HG02571 (cell line): ENCODE measurements around the gene EFR3B.
A peak's percentile ranks its signal among the peaks of the same experiment; 100 is the strongest.
"Not testable (repeated sequence)": the region's sequence is repeated elsewhere in the genome, so short reads cannot be mapped to it uniquely, and the experiment has no call there.

Experiments used
- ATAC-seq: cut with Tn5 transposase; IDR thresholded peaks from one replicate; pipeline ENCODE4 v1.9.1; 2021; ENCODE audit warnings: mild to moderate bottlenecking, moderate library complexity; ENCODE audit not compliant: unreplicated experiment

EFR3B gene

GRCh38 chr2:25146896-25147295 is 105.0 kb downstream of the EFR3B start:
- no peak for ATAC-seq

DNA sequence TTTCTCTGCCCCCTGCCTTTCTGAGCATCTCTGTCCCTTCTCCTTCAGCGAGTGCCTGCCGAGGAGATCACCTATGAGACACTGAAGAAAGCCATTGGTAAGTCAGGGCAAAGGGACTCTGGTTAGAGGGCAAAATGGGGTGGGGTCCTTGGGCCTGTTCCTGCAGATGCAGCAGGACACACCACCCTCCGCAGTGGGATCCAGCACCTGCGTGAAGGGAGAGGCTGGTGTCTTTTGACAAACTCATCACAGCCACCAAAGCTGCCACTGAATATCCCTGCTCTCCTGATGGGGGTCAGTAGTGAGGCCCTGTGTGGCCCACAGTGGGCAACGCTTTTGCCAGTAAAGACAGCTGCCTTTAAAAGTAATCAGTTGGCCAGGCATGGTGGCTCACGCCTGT is 107.8 kb downstream of the EFR3B start:
- no peak for ATAC-seq

- ATAC-seq, result not testable (repeated sequence)
Measured at GRCh38 chr2:25150993-25151392, 109.1 kb downstream of the EFR3B start.

- ATAC-seq, result no peak
Measured at GRCh38 chr2:25151718-25152117, 109.8 kb downstream of the EFR3B start.

- no peak for ATAC-seq
Measured at GRCh38 chr2:25155401-25155800, 113.5 kb downstream of the EFR3B start.

- ATAC-seq, result no peak
Measured at GRCh38 chr2:25158096-25158852, 116.4 kb downstream of the EFR3B start.

DNA sequence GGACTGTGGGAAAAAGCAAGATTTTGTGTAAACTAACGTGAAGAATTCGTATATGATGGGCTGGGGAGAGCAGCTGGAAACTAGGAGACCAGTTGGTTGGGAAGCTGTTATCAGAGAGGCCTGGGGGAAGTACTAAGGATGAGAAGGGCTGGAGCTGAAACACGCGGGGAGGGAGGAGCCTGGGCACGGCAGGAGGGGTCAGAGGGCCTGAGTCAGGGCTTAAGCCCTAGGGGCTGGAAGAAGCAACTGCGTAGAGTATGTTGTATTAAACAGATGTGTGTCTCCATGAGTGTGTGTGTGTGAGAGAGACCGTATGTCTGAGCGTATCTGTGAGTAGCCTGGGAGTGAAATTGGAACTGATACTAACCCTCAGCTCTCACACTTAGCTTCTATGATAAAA is 118.1 kb downstream of the EFR3B start:
- ATAC-seq, result no peak

DNA sequence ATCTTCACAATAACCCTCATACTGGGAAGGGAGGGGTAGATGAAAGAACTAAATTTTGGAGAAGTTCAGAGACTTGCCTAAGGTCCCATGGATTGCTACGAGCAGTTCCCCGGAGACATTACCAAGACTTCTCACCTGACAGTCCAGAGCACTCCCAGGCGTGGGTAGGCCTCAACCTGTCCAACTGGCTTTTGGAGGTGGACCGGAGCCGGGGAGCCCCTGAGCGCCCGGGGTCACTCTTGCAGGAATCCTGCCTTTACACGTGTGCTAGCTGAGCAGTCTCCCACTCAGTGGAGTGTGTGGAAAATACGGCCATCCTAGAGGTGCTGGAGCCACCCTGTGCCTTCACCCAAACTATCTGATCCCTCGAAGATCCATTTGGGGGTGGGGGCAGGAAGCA is 118.5 kb downstream of the EFR3B start:
- no peak for ATAC-seq

- ATAC-seq, result no peak
Measured at GRCh38 chr2:25161055-25161781, 119.3 kb downstream of the EFR3B start.

DNA sequence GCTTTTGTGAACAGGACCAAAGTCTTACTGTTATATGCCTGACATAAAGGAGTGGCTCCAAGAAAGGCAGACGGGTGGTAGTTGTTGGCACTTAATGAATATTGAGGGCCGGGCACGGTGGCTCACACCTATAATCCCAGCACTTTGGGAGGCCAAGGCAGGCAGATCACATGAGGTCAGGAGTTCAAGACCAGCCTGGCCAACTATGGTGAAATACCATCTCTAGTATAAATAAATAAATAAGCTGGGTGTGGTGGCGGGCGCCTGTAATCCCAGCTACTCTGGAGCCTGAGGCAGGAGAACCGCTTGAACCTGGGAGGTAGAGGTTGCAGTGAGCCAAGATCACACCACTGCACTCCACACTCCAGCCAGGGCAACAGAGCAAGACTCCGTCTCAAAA is 120.2 kb downstream of the EFR3B start:
- not testable (repeated sequence) for ATAC-seq

GRCh38 chr2:25164561-25164960 is 122.7 kb downstream of the EFR3B start:
- no peak for ATAC-seq

DNA sequence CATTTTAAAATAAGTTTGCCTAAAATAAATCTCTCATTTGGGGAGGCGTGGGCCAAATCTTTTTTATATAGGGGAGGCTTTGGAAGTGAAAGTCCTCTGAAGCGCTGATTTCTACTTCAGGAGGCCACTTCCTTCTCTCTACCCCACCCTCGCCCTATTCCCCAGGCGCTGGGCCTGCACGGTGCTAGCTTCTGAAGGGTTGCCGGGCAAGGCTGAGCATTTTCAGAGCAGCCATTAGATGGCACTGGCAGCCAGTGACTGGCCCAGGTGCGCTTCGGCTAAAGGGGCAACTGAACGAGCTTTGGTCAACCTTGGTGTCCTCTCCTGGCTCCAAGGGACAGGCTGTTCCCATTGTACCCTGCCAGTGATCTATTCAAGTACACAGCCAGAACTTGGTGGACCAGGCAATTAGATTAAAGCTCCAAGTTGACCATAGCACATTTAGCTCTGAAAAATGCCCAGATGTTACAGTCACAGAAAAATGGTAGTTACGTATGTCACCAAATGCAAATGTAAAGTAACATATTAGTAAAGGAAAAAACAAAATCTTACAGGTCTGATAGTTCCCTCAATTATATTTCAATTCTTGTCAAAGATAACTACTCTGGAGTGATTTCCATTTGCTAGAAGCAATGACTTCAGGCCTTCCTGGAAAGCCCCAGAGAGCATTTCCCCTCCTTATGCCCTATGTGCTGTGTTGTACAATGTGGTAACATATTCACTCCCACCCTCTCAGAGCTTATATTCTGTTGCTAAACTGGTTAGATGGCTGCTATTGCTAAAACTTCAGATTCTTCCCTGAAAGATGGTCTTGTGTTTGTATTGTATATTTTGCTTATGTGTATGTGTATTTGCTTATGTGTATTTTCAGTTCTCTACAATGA is 124.4 kb downstream of the EFR3B start:
- peak; percentile 78 for ATAC-seq

DNA sequence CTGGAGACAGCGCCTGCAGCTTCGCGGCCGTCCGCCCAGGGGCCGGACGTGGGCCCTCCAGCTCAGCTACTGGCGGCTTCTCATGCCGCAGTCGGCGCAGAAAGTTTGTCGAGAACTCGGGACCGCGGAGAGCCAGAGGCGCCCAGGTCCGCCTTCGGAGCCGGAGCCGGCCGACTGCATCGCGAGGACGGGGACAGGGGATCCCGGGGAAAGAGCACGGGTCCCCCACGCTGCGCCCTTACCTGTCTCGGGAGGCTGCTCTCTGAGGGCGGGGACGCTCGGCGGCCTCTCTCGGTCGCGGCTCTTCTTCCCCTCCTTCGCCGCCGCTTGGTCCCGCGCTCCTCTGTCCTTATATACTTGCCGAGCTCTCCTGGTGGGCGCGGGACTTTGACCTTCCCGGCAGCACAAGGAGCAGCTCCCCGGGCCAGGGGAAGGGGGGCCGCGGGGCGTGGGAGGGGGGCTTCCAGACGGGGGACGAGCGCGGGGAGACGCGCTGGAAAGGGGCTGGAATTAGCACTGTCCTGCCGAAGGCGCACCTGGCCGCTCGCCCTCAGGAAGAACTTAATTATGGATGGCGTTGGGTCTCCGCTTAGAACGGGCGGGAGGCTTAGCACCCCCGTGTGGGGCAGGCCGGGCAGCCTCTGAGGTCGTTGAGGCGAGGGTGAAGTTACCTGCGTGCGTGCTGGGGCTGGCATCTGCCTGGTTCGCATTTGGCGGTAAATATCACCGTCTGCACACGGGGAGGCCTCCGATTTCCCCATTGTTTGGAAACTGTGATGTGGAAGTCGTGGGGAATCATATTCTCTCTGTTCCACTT is 126.6 kb downstream of the EFR3B start, which contains the start of gene POMC:
POMC (minus strand) TSS at position 325 of the 817 bp plus-strand sequence. CDS start 3,808 bp downstream, outside the sequence.
- ATAC-seq, result no peak

DNA sequence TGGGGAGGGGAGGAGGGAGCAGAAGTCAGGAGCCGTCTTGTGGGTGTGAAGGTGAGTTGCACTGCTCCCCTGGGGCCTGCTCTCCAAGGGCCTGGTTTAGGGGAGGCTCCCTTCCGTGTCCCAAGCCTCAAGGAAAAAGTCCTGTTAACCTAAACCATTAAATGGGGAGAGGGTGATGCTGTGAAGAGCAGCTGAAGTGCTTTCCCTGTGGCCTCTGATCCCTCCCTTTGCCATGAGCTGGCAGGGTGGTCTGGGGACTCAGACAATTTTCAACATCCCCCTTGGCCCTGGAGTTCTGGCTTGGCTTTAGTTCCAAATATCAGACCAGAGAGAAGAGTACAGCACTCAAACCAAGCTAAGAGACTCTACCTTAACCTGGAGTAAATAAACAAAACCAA is 127.2 kb downstream of the EFR3B start:
- ATAC-seq, result no peak

- ATAC-seq, result no peak
Measured at GRCh38 chr2:25170888-25171287, 129.0 kb downstream of the EFR3B start.

DNA sequence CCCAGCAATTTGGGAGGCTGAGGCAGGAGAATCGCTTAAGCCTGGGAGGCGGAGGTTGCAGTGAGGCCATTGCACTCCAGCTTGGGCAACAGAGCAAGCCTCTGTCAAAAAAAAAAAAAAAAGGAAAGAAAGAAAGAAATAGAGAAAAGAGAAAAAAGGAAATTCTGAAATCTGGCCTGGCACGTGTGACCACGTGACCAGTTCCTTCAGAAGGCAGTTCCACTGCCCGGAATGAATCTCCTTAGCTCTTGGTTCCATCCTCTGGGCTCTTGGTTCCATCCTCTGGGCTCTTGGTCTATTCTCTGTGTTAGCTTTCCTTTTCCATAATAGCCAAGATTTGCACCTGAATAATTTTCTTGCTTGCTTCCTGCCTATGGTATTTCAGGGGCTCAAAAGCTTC is 131.8 kb downstream of the EFR3B start:
- ATAC-seq, result no peak

DNA sequence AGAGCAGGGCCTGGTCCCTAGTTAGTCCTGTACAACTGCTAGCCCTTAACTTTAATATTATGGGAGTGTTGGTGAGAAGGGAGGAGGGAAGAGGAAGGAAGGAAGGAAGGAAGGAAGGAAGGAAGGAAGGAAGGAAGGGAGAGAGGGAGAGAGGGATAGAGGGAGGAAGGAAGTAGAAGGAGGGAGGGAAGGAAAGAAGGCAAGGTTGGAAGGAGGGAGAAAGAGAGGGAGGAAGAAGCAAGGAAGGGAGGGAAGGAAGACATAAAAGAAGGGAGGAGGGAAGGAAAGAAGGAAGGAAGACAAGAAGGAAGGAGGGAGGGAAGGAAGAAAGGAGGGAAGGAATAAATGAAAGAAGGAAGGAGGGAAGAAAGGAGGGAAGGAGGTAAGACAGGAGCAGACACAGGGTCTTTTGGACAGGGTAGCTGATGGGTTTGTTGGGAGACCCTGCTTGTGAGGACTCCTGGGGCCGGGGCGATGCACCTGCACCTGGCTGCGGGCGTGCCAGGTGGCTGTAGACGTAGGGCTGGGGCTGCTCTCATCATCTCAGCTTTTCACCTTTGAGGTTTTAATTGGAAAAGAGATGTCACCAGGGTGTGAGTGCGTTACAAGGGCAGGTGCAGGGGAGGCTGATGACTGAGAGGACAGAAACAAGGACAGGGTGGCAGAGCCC is 132.5 kb downstream of the EFR3B start:
- no peak for ATAC-seq

- ATAC-seq, result no peak
Measured at GRCh38 chr2:25176138-25176537, 134.3 kb downstream of the EFR3B start.

- no peak for ATAC-seq
Measured at GRCh38 chr2:25176541-25177181, 134.8 kb downstream of the EFR3B start.
